NOMO-1 treated with DMSO at 0.1 percent for 48 hours (cell line): ENCODE measurements around the gene RSL1D1.
A peak's percentile ranks its signal among the peaks of the same experiment; 100 is the strongest.
"Not testable (repeated sequence)": the region's sequence is repeated elsewhere in the genome, so short reads cannot be mapped to it uniquely, and the experiment has no call there.

Source experiments
- DNase-seq: peaks from one replicate; lab custom pipeline; 2025; ENCODE audit not compliant: unreplicated experiment; lab: John Stamatoyannopoulos, UW

Gene RSL1D1

GRCh38 chr16:11799017-11799381 is 52.3 kb downstream of the RSL1D1 start:
- DNase-seq = no peak

DNA sequence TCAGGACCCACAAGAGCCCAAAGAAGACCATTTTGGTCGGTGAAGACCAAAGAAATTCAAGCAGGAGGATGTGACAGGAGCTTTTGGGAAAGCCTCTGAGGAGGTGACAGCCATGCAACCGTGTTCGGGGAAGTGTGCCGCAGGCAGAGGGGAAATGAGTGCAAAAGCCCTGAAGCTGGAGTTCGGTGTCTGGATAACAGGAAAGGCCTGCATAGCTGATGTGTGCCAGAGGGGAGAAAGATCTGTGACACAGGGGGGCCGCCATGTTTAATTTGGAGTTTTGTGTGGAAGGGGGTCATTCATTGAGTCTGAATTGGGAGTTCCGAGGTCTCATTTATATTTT is 53.4 kb downstream of the RSL1D1 start:
- peak; percentile 41 for DNase-seq

DNA sequence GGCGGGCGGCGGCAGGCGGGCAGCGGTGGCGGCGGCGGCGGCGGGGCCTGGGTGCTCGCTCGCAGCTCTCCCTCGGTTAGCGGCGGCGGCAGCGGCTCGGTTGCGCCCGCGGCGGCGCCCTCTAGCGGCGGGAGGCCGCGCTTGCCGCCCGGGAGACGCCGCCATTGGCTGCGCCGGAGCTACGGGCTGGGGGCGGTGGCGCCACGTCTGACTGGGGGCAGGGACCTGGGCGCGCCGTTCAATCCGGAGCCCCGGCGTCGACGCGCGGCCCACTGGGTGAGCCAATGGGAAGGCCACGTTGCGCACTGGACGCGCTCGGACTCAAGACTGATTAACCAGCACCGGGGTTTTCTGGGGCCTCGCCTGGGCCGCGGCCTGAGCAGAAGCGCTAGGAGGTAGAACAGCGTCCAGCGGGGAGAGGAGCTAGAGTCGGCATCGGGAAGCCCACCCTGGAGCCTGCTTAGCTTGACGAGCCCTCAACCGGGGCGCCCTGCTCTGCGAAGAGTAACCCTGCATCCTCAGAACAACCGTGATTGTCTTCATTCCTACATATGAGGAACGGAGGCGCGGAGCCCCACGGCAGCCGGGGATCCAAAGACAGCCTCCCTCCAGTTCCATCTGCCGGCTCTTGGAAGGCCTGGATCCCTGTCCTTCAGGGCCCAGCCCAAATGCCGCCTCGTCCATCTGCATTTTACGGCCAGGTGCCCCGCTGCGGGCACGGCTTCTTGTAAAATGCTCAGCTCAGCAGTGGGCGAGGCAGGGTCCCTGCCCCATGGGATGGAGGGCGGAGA is 54.0 kb downstream of the RSL1D1 start, which contains the start of gene ZC3H7A:
Gene ZC3H7A (minus strand): TSS at position 93 of the 791 bp plus-strand sequence. CDS start 14,904 bp downstream, outside the sequence.
- peak; percentile 98 for DNase-seq

- DNase-seq = no peak
Measured at GRCh38 chr16:11796227-11797165, 54.8 kb downstream of the RSL1D1 start.

GRCh38 chr16:11795887-11796226 is 55.5 kb downstream of the RSL1D1 start:
- DNase-seq = no peak

- DNase-seq = no peak
Measured at GRCh38 chr16:11794996-11795886, 56.1 kb downstream of the RSL1D1 start.

GRCh38 chr16:11794447-11794846 is 56.9 kb downstream of the RSL1D1 start:
- no peak for DNase-seq

DNA sequence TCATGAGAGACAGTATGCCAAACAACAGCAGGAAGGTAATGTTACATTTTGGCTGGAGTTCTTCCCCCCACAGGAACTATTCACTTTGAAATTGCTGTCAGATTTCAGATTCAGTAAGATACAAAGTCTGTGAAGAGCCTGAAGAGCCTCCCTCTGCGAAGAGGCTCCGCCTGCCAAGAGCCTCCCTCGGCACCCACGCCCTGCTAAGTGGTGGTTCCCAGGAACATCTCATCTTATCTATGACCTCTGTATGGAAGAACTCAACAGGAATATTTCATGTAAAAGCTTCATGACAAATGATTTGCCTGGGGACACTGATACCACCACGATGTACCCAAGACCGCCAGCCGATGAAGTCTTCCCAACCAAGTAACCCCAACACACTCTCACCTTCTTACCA is 57.5 kb downstream of the RSL1D1 start:
- DNase-seq = no peak

DNA sequence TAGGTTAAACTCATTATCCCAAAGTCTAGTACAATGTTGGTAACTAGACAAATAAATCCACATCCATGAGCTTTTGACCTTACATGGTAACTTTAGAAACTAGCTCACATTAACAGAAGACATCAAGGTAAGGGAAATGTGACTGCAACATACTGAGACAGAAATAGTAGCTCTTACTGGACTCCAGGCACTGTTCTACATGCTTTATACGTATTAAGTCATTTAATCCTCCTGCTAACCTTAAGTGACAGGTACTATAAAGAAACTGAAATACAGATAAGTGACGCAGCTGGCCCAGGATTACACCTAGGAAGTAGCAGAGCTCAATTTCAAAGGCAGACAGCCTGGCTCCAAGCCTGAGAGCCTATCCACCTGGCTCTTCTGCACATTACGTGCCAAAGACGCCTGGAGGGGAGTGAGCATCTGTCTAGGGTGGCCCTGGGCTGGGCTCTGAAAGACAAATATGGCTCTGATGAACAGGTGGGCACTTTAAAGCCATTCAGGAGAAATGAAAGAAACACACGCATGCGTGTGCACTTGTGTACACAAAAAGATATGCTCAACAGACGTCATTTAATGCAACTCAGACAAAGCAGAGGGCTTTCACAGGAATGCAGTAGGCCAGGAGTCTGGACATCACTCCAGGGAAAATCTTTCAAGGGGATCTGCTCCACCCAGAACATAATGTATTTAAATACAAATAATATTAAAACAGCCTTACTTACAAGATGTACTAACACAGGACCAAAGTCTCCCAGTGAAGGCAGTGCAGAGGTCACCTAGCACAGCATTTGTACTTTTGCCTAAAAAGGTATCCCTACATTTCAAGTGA is 58.7 kb downstream of the RSL1D1 start:
- no peak for DNase-seq

- DNase-seq = no peak
Measured at GRCh38 chr16:11791144-11791828, 60.1 kb downstream of the RSL1D1 start.

- no peak for DNase-seq
Measured at GRCh38 chr16:11788914-11789313, 62.4 kb downstream of the RSL1D1 start.

- not testable (repeated sequence) for DNase-seq
Measured at GRCh38 chr16:11784980-11785599, 66.3 kb downstream of the RSL1D1 start.

GRCh38 chr16:11784381-11784780 is 67.0 kb downstream of the RSL1D1 start:
- not testable (repeated sequence) for DNase-seq

DNA sequence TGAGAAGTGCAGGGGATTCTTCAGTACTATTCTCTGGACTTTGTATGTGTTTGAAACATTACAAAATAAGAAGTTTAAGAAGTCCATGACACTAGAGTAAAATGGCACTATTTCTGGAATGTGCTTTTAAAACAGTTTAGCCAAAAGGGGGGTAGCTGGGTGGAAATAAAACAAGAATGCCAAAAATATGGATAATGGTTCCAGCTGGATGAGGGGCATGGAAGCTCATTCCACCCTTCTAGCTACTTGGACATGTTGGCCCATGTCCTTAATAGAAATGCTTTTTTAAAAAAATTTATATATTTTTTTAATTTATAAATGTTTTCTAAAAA is 67.3 kb downstream of the RSL1D1 start:
- no peak for DNase-seq
